ENCODE results near the gene DDIT4L. TPM values are rescaled to one million over a fixed set of nuclear protein-coding genes. Genes with fewer than 3 reads are reported as not detected.
"Not testable (repeated sequence)": the region's sequence is repeated elsewhere in the genome, so short reads cannot be mapped to it uniquely, and the experiment has no call there.

DDIT4L gene
- total RNA-seq, 3 donors from 2014 or later, result 0.08 TPM; not detected in 2

DNA sequence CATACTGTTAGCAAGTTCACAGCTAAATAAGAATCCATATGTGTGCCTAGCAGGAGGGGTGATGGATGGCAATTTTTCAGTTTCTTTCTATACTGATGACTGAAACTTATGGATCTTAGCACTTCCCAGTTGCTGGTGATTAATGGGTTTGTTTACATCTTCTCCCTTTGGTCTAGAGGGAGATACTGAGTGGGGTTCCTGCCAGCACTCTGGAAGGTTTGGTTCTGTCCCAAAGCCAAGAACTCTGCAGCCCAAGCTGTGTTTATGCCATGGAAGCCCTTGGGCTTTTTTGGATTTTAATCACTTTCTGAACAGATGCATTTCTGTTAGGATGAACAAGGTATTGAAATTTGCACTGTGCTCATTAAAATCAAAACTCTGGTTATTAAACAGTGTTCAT is 43.5 kb downstream of the DDIT4L start:
- no peak for ATAC-seq
- no peaks in the 10 kb centered on the region for H3K36me3 Mint-ChIP-seq (ENCODE audit: insufficient read depth)
- H3K4me1 Mint-ChIP-seq (ENCODE audit: low read depth), result no peaks in the 10 kb centered on the region
- H3K27me3 Mint-ChIP-seq (ENCODE audit: low read depth), result peaks cover 5% of the 10 kb centered on the region
- DNase-seq, result no peak
- H3K9me3 Mint-ChIP-seq, result no peaks in the 10 kb centered on the region
- H3K4me3 Mint-ChIP-seq, result no peak overlapping the region

GRCh38 chr4:100137320-100137719 is 52.9 kb downstream of the DDIT4L start:
- H3K4me1 Mint-ChIP-seq (ENCODE audit: low read depth); ATAC-seq; H3K27me3 Mint-ChIP-seq (ENCODE audit: low read depth); H3K4me3 Mint-ChIP-seq; DNase-seq; H3K36me3 Mint-ChIP-seq (ENCODE audit: insufficient read depth): not testable (repeated sequence)
- peaks cover 11% of the 10 kb centered on the region for H3K9me3 Mint-ChIP-seq

Other genes with a start within 250 kb of the DDIT4L start
- gene DNAJB14, start 243.8 kb downstream of the DDIT4L start, total RNA-seq, result 10 to 100 TPM; 38.8 to 42.4 (median 40.5) TPM
- gene H2AZ1, start 240.2 kb downstream of the DDIT4L start, total RNA-seq, result 100 to 1,000 TPM; 358 to 431 (median 388) TPM

Data from activated T-cell treated with anti-CD3 and anti-CD28 coated beads, Interleukin-2, amount 50 U/mL, for 4 hours (primary cell).